Measurements from ENCODE around the gene MTX1. TPM values are rescaled to one million over a fixed set of nuclear protein-coding genes. Genes with fewer than 3 reads are reported as not detected.
"Not testable (repeated sequence)": the region's sequence is repeated elsewhere in the genome, so short reads cannot be mapped to it uniquely, and the experiment has no call there.

MTX1 gene
- total RNA-seq (2014; rRNA removed; shearing (Covaris generic)) (39.6 and 61.4 TPM in 2 replicates), polyA plus RNA-seq (2016; fragmentation: Nextera tagmentation; extraction: Ambion mirVana) (69.2 and 78.6 TPM in 2 replicates)

- in situ Hi-C loops (cut with MboI) = no loop called here
- H3K4me2 ChIP-seq (ENCODE audit: unreplicated experiment) = peak within 1 kb of the TSS; percentile 96
Observed at GRCh38 chr1:155208541-155209311, at the start of gene MTX1. Gene MTX1 (plus strand): TSS chr1:155208695. CDS start chr1:155208805, 110 bp downstream.

GRCh38 chr1:155158991-155159390 lies 49.5 kb upstream of the MTX1 start:
- WGBS, 2 experiments (ENCODE audit: low coverage in 1 of 2, low lambda C conversion rate in 2 of 2, missing lambda C conversion rate in 2 of 2) = 50 to 56% methylated on average over 1 of the region's 1 CpG
- no peaks in the 10 kb centered on the region for H4K20me1 ChIP-seq (ENCODE audit: insufficient read depth)
- no peak for TF ChIP-seq EZH2 (IDR thresholded peaks at IDR 0.05; ENCODE audit: insufficient read depth, poor library complexity, severe bottlenecking)
- TF ChIP-seq EZH2phosphoT487 (IDR thresholded peaks at IDR 0.05; ENCODE audit: insufficient read depth, low read depth) = no peak
- in situ Hi-C loops (cut with MboI) = no loop called here
- H3K9me3 ChIP-seq (ENCODE audit: low read depth) = no peaks in the 10 kb centered on the region
- no peak overlapping the region for H3K4me2 ChIP-seq (ENCODE audit: unreplicated experiment)
- no peaks in the 10 kb centered on the region for H3K9me2 ChIP-seq (ENCODE audit: insufficient read depth)
- no peak overlapping the region for H3K27ac ChIP-seq
- H3F3A ChIP-seq (ENCODE audit: insufficient read depth) = no peaks in the 10 kb centered on the region
- no peak overlapping the region for H3K9ac ChIP-seq
- peaks cover 12% of the 10 kb centered on the region; the same call in 1 of the 2 replicates for H3K27me3 ChIP-seq (replicated peaks; ENCODE audit: insufficient read depth)
- H3K4me1 ChIP-seq (ENCODE audit: insufficient read depth) = no peaks in the 10 kb centered on the region
- no peak overlapping the region for H3K4me3 ChIP-seq
- no peaks in the 10 kb centered on the region for H3K36me3 ChIP-seq (ENCODE audit: low read depth)
- H2AFZ ChIP-seq = no peak overlapping the region
- no peaks in the 10 kb centered on the region for H3K79me2 ChIP-seq (ENCODE audit: insufficient read depth)
- DNase-seq = no peak

More at GRCh38 chr1:155208541-155209311, at the start of gene MTX1:
- no peaks in the 10 kb centered on the region for H3K27me3 ChIP-seq (replicated peaks; ENCODE audit: insufficient read depth)
- H2AFZ ChIP-seq = peak within 1 kb of the TSS; percentile 72
- 1 to 2% methylated on average over 43 of the region's 64 CpGs for WGBS, 2 experiments (ENCODE audit: low coverage in 1 of 2, low lambda C conversion rate in 2 of 2, missing lambda C conversion rate in 2 of 2)
- peak within 1 kb of the TSS; percentile 98 for H3K4me3 ChIP-seq
- TF ChIP-seq EZH2 (IDR thresholded peaks at IDR 0.05; ENCODE audit: insufficient read depth, poor library complexity, severe bottlenecking) (no peak), EZH2phosphoT487 (IDR thresholded peaks at IDR 0.05; ENCODE audit: insufficient read depth, low read depth) (no peak)
- H3K27ac ChIP-seq = peak within 1 kb of the TSS; percentile 96
- peak within 1 kb of the TSS; percentile 99 for H3K9ac ChIP-seq
- H4K20me1 ChIP-seq (ENCODE audit: insufficient read depth) = no peaks in the 10 kb centered on the region
- H3K79me2 ChIP-seq (ENCODE audit: insufficient read depth) = peaks cover 13% of the 10 kb centered on the region
- no peaks in the 10 kb centered on the region for H3K9me3 ChIP-seq (ENCODE audit: low read depth)
- peak; percentile 94 for DNase-seq
- peaks cover 16% of the 10 kb centered on the region for H3K4me1 ChIP-seq (ENCODE audit: insufficient read depth)
- H3F3A ChIP-seq (ENCODE audit: insufficient read depth) = peaks cover 4% of the 10 kb centered on the region
- no peaks in the 10 kb centered on the region for H3K36me3 ChIP-seq (ENCODE audit: low read depth)
- no peaks in the 10 kb centered on the region for H3K9me2 ChIP-seq (ENCODE audit: insufficient read depth)

- in situ Hi-C loops (cut with MboI) = no loop called here
- Histone ChIP-seq H3K9me3 (ENCODE audit: low read depth) (no peaks in the 10 kb centered on the region), H3K9ac (no peak overlapping the region), H3K79me2 (ENCODE audit: insufficient read depth) (no peaks in the 10 kb centered on the region), H2AFZ (no peak overlapping the region), H3K27ac (no peak overlapping the region), H4K20me1 (ENCODE audit: insufficient read depth) (no peaks in the 10 kb centered on the region), H3K4me1 (ENCODE audit: insufficient read depth) (no peaks in the 10 kb centered on the region), H3K27me3 (replicated peaks; ENCODE audit: insufficient read depth) (peaks cover 10% of the 10 kb centered on the region; the same call in 1 of the 2 replicates), H3K9me2 (ENCODE audit: insufficient read depth) (no peaks in the 10 kb centered on the region), H3K36me3 (ENCODE audit: low read depth) (no peaks in the 10 kb centered on the region), H3K4me3 (no peak overlapping the region), H3K4me2 (ENCODE audit: unreplicated experiment) (no peak overlapping the region), H3F3A (ENCODE audit: insufficient read depth) (no peaks in the 10 kb centered on the region)
- no peak for TF ChIP-seq EZH2phosphoT487 (IDR thresholded peaks at IDR 0.05; ENCODE audit: insufficient read depth, low read depth)
- no peak for TF ChIP-seq EZH2 (IDR thresholded peaks at IDR 0.05; ENCODE audit: insufficient read depth, poor library complexity, severe bottlenecking)
- WGBS, 2 experiments (ENCODE audit: low coverage in 1 of 2, low lambda C conversion rate in 2 of 2, missing lambda C conversion rate in 2 of 2) = 48 to 55% methylated on average over 8 of the region's 8 CpGs
- DNase-seq = no peak
Observed at GRCh38 chr1:155160128-155160527, 48.4 kb upstream of the MTX1 start.

GRCh38 chr1:155162631-155163030 lies 45.9 kb upstream of the MTX1 start:
- H3K4me3 ChIP-seq; in situ Hi-C loops (cut with MboI); H3K79me2 ChIP-seq (ENCODE audit: insufficient read depth); H3F3A ChIP-seq (ENCODE audit: insufficient read depth); H2AFZ ChIP-seq; DNase-seq; H3K4me2 ChIP-seq (ENCODE audit: unreplicated experiment); H3K9me2 ChIP-seq (ENCODE audit: insufficient read depth); H3K9ac ChIP-seq; H3K9me3 ChIP-seq (ENCODE audit: low read depth); H3K4me1 ChIP-seq (ENCODE audit: insufficient read depth); H3K27me3 ChIP-seq (replicated peaks; ENCODE audit: insufficient read depth); H3K36me3 ChIP-seq (ENCODE audit: low read depth); H3K27ac ChIP-seq; H4K20me1 ChIP-seq (ENCODE audit: insufficient read depth): not testable (repeated sequence)
- WGBS, 2 experiments (ENCODE audit: low coverage in 1 of 2, low lambda C conversion rate in 2 of 2, missing lambda C conversion rate in 2 of 2) = 92 to 95% methylated on average over 6 of the region's 6 CpGs

- H3K9ac ChIP-seq; H3K9me3 ChIP-seq (ENCODE audit: low read depth); H3K27me3 ChIP-seq (replicated peaks; ENCODE audit: insufficient read depth); H3K4me2 ChIP-seq (ENCODE audit: unreplicated experiment); H2AFZ ChIP-seq; in situ Hi-C loops (cut with MboI); H3K36me3 ChIP-seq (ENCODE audit: low read depth); DNase-seq; H3K4me1 ChIP-seq (ENCODE audit: insufficient read depth); H3F3A ChIP-seq (ENCODE audit: insufficient read depth); H4K20me1 ChIP-seq (ENCODE audit: insufficient read depth); H3K79me2 ChIP-seq (ENCODE audit: insufficient read depth); H3K4me3 ChIP-seq; H3K27ac ChIP-seq; H3K9me2 ChIP-seq (ENCODE audit: insufficient read depth): not testable (repeated sequence)
- 85 to 89% methylated on average over 4 of the region's 4 CpGs for WGBS, 2 experiments (ENCODE audit: low coverage in 1 of 2, low lambda C conversion rate in 2 of 2, missing lambda C conversion rate in 2 of 2)
Observed at GRCh38 chr1:155163785-155164184, 44.7 kb upstream of the MTX1 start.

GRCh38 chr1:155164625-155165024 lies 43.9 kb upstream of the MTX1 start:
- not testable (repeated sequence) for H4K20me1 ChIP-seq (ENCODE audit: insufficient read depth); H3K9me3 ChIP-seq (ENCODE audit: low read depth); H3K27ac ChIP-seq; H3K36me3 ChIP-seq (ENCODE audit: low read depth); H3K9ac ChIP-seq; H2AFZ ChIP-seq; H3K9me2 ChIP-seq (ENCODE audit: insufficient read depth); H3K4me2 ChIP-seq (ENCODE audit: unreplicated experiment); H3K4me3 ChIP-seq; H3K4me1 ChIP-seq (ENCODE audit: insufficient read depth); H3K79me2 ChIP-seq (ENCODE audit: insufficient read depth); DNase-seq; H3K27me3 ChIP-seq (replicated peaks; ENCODE audit: insufficient read depth)
- in situ Hi-C loops (cut with MboI) = loop anchor here (5.0 kb wide), 1 partner anchor 72 kb away; no protein-coding TSS in a partner anchor
- H3F3A ChIP-seq (ENCODE audit: insufficient read depth) = peaks cover 16% of the 10 kb centered on the region
- 86 to 91% methylated on average over 11 of the region's 11 CpGs for WGBS, 2 experiments (ENCODE audit: low coverage in 1 of 2, low lambda C conversion rate in 2 of 2, missing lambda C conversion rate in 2 of 2)

Measured in GM23248 (cell line).